HG02885 (cell line): ENCODE measurements around the gene CDKN2A.

ENCODE experiments used
- ATAC-seq: cut with Tn5 transposase; IDR thresholded peaks from one replicate; pipeline ENCODE4 v1.9.1; 2021; ENCODE audit warnings: mild to moderate bottlenecking; ENCODE audit not compliant: unreplicated experiment, poor library complexity

Gene CDKN2A

GRCh38 chr9:22008717-22009505, 14.7 kb upstream of the CDKN2A start, which contains the start of gene CDKN2B:
Gene CDKN2B (minus strand): TSS chr9:22009305. CDS start chr9:22008953, 352 bp downstream.
- ATAC-seq = peak; percentile 95

- no peak for ATAC-seq
Measured at GRCh38 chr9:22008384-22008716, 14.2 kb upstream of the CDKN2A start.

- ATAC-seq = no peak
Measured at GRCh38 chr9:22005702-22006606, 11.8 kb upstream of the CDKN2A start.

GRCh38 chr9:22005021-22005701, 11.0 kb upstream of the CDKN2A start:
- no peak for ATAC-seq

- no peak for ATAC-seq
Measured at GRCh38 chr9:22002038-22002437, 7.8 kb upstream of the CDKN2A start.

GRCh38 chr9:21998026-21998425, 3.8 kb upstream of the CDKN2A start:
- ATAC-seq = no peak

- ATAC-seq = no peak
Measured at GRCh38 chr9:21997480-21997879, 3.3 kb upstream of the CDKN2A start.

- ATAC-seq = no peak
Measured at GRCh38 chr9:21996858-21997257, 2.7 kb upstream of the CDKN2A start.

- ATAC-seq = no peak
Measured at GRCh38 chr9:21996438-21996837, 2.2 kb upstream of the CDKN2A start.

GRCh38 chr9:21995666-21996398, 1.6 kb upstream of the CDKN2A start:
- peak; percentile 30 for ATAC-seq

GRCh38 chr9:21995006-21995665, 944 bp upstream of the CDKN2A start:
- peak; percentile 86 for ATAC-seq

GRCh38 chr9:21994556-21995005, 389 bp upstream of the CDKN2A start, which contains the start of gene CDKN2B-AS1:
Gene CDKN2B-AS1 (plus strand): TSS chr9:21994791.
- ATAC-seq = peak; percentile 52

GRCh38 chr9:21993007-21993406, 1.2 kb downstream of the CDKN2A start:
- no peak for ATAC-seq

GRCh38 chr9:21991072-21991959, 2.9 kb downstream of the CDKN2A start:
- no peak for ATAC-seq

GRCh38 chr9:21989440-21990189, 4.6 kb downstream of the CDKN2A start:
- ATAC-seq = no peak

- no peak for ATAC-seq
Measured at GRCh38 chr9:21988056-21988990, 5.9 kb downstream of the CDKN2A start.
